Neuronal stem cell (in vitro differentiated cells): ENCODE measurements around the gene TMEM260.
"Not testable (repeated sequence)": the region's sequence is repeated elsewhere in the genome, so short reads cannot be mapped to it uniquely, and the experiment has no call there.

Experiments
- DNase-seq: peaks from one replicate; pipeline ENCODE4 v3.0.0-alpha.2; 2013; ENCODE audit warnings: low spot score
- H2AFZ ChIP-seq: one replicate; pipeline ENCODE4 v1.6.1; 2013; ENCODE audit warnings: mild to moderate bottlenecking, low read length, inconsistent platforms
- H2AK5ac ChIP-seq: 2 replicates; pipeline ENCODE4 v1.6.1; 2013; ENCODE audit warnings: low read depth, mild to moderate bottlenecking, inconsistent platforms, low read length, moderate library complexity, mixed read lengths
- H2BK120ac ChIP-seq: 2 replicates; pipeline ENCODE4 v1.6.1; 2013; ENCODE audit warnings: low read depth, mild to moderate bottlenecking, inconsistent platforms, low read length, moderate library complexity, mixed read lengths
- H2BK12ac ChIP-seq: one replicate; pipeline ENCODE4 v1.6.1; 2013; ENCODE audit warnings: low read length, inconsistent platforms
- H2BK15ac ChIP-seq: 2 replicates; pipeline ENCODE4 v1.6.1; 2013; ENCODE audit warnings: mild to moderate bottlenecking, low read length, inconsistent platforms, mixed read lengths
- H2BK5ac ChIP-seq: one replicate; pipeline ENCODE4 v1.6.1; 2013; ENCODE audit warnings: inconsistent platforms, mild to moderate bottlenecking, low read length, moderate library complexity
- H3K14ac ChIP-seq: one replicate; pipeline ENCODE4 v1.6.1; 2013; ENCODE audit warnings: low read length, inconsistent platforms
- H3K18ac ChIP-seq: 2 replicates; pipeline ENCODE4 v1.6.1; 2013; ENCODE audit warnings: low read length, inconsistent platforms
- H3K23ac ChIP-seq: 2 replicates; pipeline ENCODE4 v1.6.1; 2013; ENCODE audit warnings: low read depth, mild to moderate bottlenecking, mixed read lengths, low read length, inconsistent platforms; ENCODE audit not compliant: poor library complexity
- H3K27ac ChIP-seq: replicated peaks from 3 replicates; pipeline ENCODE4 v1.5.1; 2013; ENCODE audit warnings: low read length, inconsistent platforms
- H3K27me3 ChIP-seq, 3 experiments: 2 replicates each; pipeline ENCODE4 v1.6.1; 2013; ENCODE audit warnings: low read length in 3 of 3, mild to moderate bottlenecking in 2 of 3, inconsistent platforms in 1 of 3, low read depth in 1 of 3, mixed read lengths in 1 of 3, moderate library complexity in 1 of 3; ENCODE audit not compliant: control insufficient read depth in 3 of 3, insufficient read depth in 3 of 3
- H3K36me3 ChIP-seq, 2 donors: replicated peaks in 1 of 2; 2 replicates each; pipeline ENCODE4 v1.6.1; 2013; ENCODE audit warnings: low read length in 2 of 2; ENCODE audit not compliant: control insufficient read depth in 2 of 2, insufficient read depth in 2 of 2
- H3K4ac ChIP-seq: 2 replicates; pipeline ENCODE4 v1.6.1; 2013; ENCODE audit warnings: inconsistent platforms, mild to moderate bottlenecking, low read length, moderate library complexity
- H3K4me1 ChIP-seq, 2 donors: 1 replicate in 1 of 2; 2 replicates in 1 of 2; pipeline ENCODE4 v1.6.1; 2013; ENCODE audit warnings: low read length in 2 of 2, low read depth in 1 of 2; ENCODE audit not compliant: control insufficient read depth in 2 of 2, insufficient read depth in 1 of 2
- H3K4me2 ChIP-seq: one replicate; pipeline ENCODE4 v1.6.1; 2013; ENCODE audit warnings: mild to moderate bottlenecking, low read length, inconsistent platforms; ENCODE audit not compliant: insufficient read depth, poor library complexity, severe bottlenecking
- H3K4me3 ChIP-seq, 2 donors: 2 replicates each; pipeline ENCODE4 v1.5.1; 2013; ENCODE audit warnings: low read length in 2 of 2, mild to moderate bottlenecking in 2 of 2, inconsistent platforms in 1 of 2, moderate library complexity in 1 of 2
- H3K79me1 ChIP-seq: one replicate; pipeline ENCODE4 v1.6.1; 2013; ENCODE audit warnings: low read depth, mild to moderate bottlenecking, inconsistent platforms, low read length, moderate library complexity
- H3K9ac ChIP-seq: one replicate; pipeline ENCODE4 v1.6.1; 2013; ENCODE audit warnings: mild to moderate bottlenecking, low read depth, low read length, inconsistent platforms; ENCODE audit not compliant: poor library complexity
- H3K9me3 ChIP-seq, 2 donors: replicated peaks in 1 of 2; 2 replicates each; pipeline versions ENCODE3 to v1.6.1; 2013; ENCODE audit warnings: low read length in 2 of 2, mild to moderate bottlenecking in 2 of 2, inconsistent platforms in 1 of 2, low read depth in 1 of 2, mixed read lengths in 1 of 2, moderate library complexity in 1 of 2; ENCODE audit not compliant: control insufficient read depth in 2 of 2, insufficient read depth in 1 of 2
- H4K8ac ChIP-seq: one replicate; pipeline ENCODE4 v1.6.1; 2013; ENCODE audit warnings: low read depth, mild to moderate bottlenecking, inconsistent platforms, low read length, moderate library complexity
- H4K91ac ChIP-seq: one replicate; pipeline ENCODE4 v1.6.1; 2013; ENCODE audit warnings: low read length, low read depth, mild to moderate bottlenecking, inconsistent platforms; ENCODE audit not compliant: poor library complexity
- WGBS, 2 donors: extraction: QIAGEN DNeasy Blood & Tissue Kit; methylation state at CpG; one replicate each; pipeline ENCODE4 v1.1.7; 2013; ENCODE audit warnings: missing lambda C conversion rate in 2 of 2, mixed read lengths in 1 of 2; ENCODE audit not compliant: insufficient read length in 2 of 2, insufficient replicate concordance in 1 of 2; ENCODE audit errors: extremely low coverage in 2 of 2; 5-methylcytosine and 5-hydroxymethylcytosine counted together

TMEM260 gene

DNA sequence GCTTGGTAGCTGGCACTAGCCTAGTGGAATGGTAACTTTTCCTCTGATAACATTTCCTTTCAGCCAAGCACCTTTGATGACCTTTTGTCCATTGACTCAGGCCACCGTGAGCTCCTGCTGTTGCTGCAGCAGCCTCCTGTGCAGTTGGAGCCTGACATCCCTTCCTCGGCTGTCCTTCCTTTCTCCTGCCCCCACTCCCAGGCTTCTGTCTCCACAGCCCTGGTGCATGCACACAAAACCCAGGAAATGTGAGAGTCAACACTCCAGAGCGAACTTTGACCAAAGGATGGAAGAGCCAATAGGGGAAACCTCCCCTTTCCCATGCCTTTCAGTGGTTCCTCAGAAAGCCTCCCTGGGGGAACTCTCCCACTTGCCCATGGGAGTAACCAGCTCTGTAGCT is 115.0 kb downstream of the TMEM260 start:
- Histone ChIP-seq H4K91ac (no peak overlapping the region), H3K4me1 (peaks cover 0 to 20% of the 10 kb centered on the region in 2 donors), H2BK120ac (no peak overlapping the region), H3K14ac (no peak overlapping the region), H2BK15ac (peak overlapping the region; percentile 19), H3K79me1 (no peaks in the 10 kb centered on the region), H3K18ac (peak overlapping the region; percentile 15), H3K27me3 (peaks cover 0 to 19% (median 0%) of the 10 kb centered on the region in 3 experiments), H2BK5ac (no peak overlapping the region), H3K27ac (no peak overlapping the region), H3K4me3 (no peak overlapping the region), H2AK5ac (no peak overlapping the region), H3K4ac (no peak overlapping the region), H2AFZ (no peak overlapping the region), H4K8ac (no peak overlapping the region), H2BK12ac (no peak overlapping the region), H3K9ac (no peak overlapping the region), H3K23ac (no peak overlapping the region), H3K4me2 (no peak overlapping the region), H3K9me3 (no peaks in the 10 kb centered on the region), H3K36me3 (no peaks in the 10 kb centered on the region)
- no peak for DNase-seq
- WGBS, 2 donors = no CpG with 5 or more reads among the region's 3 CpGs

DNA sequence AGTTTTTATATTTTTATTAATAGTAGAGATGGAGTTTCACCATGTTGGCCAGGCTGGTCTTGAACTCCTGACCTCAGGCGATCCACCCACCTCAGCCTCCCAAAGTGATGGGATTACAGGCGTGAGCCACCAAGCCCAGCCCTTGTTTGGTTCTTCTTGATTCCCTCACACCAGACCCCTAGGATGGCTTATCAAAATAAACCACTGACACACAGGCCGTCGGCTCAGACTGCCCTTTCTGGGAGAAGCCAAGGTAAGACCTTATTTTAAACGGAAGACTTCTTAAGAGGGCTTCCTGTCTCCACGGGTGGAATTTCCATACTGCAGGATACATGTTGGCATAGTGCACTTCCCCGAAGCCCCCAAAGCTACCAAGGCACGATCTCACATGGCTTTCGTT is 115.6 kb downstream of the TMEM260 start:
- not testable (repeated sequence) for H3K9ac ChIP-seq, H3K27ac ChIP-seq, H3K14ac ChIP-seq, H3K36me3 ChIP-seq, H4K91ac ChIP-seq, H3K79me1 ChIP-seq, H2BK5ac ChIP-seq, H3K23ac ChIP-seq, H2AK5ac ChIP-seq, H2BK120ac ChIP-seq, H2AFZ ChIP-seq, H3K9me3 ChIP-seq, H3K4me3 ChIP-seq, DNase-seq, H3K4me2 ChIP-seq, H2BK12ac ChIP-seq, H4K8ac ChIP-seq, H2BK15ac ChIP-seq, H3K4ac ChIP-seq
- peaks cover 0 to 19% (median 0%) of the 10 kb centered on the region in 3 experiments for H3K27me3 ChIP-seq
- peaks cover 0 to 18% of the 10 kb centered on the region in 2 donors for H3K4me1 ChIP-seq
- H3K18ac ChIP-seq = peak overlapping the region; percentile 55
- WGBS, 2 donors = no CpG with 5 or more reads among the region's 9 CpGs
